Progenitor cell of endocrine pancreas (in vitro differentiated cells): ENCODE measurements around the gene NAV2. TPM values are rescaled to one million over a fixed set of nuclear protein-coding genes. Genes with fewer than 3 reads are reported as not detected.

ENCODE experiments used
- DNase-seq: peaks from one replicate; pipeline ENCODE4 v3.0.0; 2021; ENCODE audit warnings: low spot score; ENCODE audit not compliant: unreplicated experiment
- H3K27ac Mint-ChIP-seq: 2 replicates; pipeline ENCODE4 v1.8.0; 2021; ENCODE audit warnings: mild to moderate bottlenecking, moderate library complexity, mixed read lengths
- H3K27me3 Mint-ChIP-seq: 2 replicates; pipeline ENCODE4 v1.8.0; 2021; ENCODE audit warnings: mixed read lengths
- H3K36me3 Mint-ChIP-seq: 2 replicates; pipeline ENCODE4 v1.8.0; 2022; ENCODE audit warnings: mixed read lengths; ENCODE audit not compliant: insufficient read depth
- H3K4me1 Mint-ChIP-seq: 2 replicates; pipeline ENCODE4 v1.8.0; 2021; ENCODE audit warnings: low read depth, mixed read lengths
- H3K4me3 Mint-ChIP-seq: 2 replicates; pipeline ENCODE4 v1.8.0; 2021; ENCODE audit warnings: low read depth, mild to moderate bottlenecking, moderate library complexity, mixed read lengths
- H3K9me3 Mint-ChIP-seq: 2 replicates; pipeline ENCODE4 v1.8.0; 2021; ENCODE audit warnings: low read depth, mixed read lengths
- total RNA-seq: library from RNA; stranded (reverse); gene quantifications from 2 replicates; pipeline ENCODE4 v1.2.1, GENCODE V29; 2021
- TF ChIP-seq, protein P1 (sequence below): fragments of 200-600 bp; sonication (generic); IDR thresholded peaks from one replicate; pipeline ENCODE4 v1.5.0; 2021; ENCODE audit warnings: antibody characterized with exemption, mild to moderate bottlenecking; ENCODE audit not compliant: unreplicated experiment

The NAV2 gene
- total RNA-seq, 1 donor from 2014 or later = 88.3 TPM

GRCh38 chr11:19853920-19854319 lies 141.3 kb downstream of the NAV2 start:
- Mint-ChIP-seq H3K9me3 (peaks cover 11% of the 10 kb centered on the region), H3K27ac (peak overlapping the region; percentile 68), H3K27me3 (no peaks in the 10 kb centered on the region), H3K4me1 (peaks cover 28% of the 10 kb centered on the region), H3K4me3 (no peak overlapping the region), H3K36me3 (peaks cover 10% of the 10 kb centered on the region)
- no peak for DNase-seq
- TF ChIP-seq, protein P1, sequence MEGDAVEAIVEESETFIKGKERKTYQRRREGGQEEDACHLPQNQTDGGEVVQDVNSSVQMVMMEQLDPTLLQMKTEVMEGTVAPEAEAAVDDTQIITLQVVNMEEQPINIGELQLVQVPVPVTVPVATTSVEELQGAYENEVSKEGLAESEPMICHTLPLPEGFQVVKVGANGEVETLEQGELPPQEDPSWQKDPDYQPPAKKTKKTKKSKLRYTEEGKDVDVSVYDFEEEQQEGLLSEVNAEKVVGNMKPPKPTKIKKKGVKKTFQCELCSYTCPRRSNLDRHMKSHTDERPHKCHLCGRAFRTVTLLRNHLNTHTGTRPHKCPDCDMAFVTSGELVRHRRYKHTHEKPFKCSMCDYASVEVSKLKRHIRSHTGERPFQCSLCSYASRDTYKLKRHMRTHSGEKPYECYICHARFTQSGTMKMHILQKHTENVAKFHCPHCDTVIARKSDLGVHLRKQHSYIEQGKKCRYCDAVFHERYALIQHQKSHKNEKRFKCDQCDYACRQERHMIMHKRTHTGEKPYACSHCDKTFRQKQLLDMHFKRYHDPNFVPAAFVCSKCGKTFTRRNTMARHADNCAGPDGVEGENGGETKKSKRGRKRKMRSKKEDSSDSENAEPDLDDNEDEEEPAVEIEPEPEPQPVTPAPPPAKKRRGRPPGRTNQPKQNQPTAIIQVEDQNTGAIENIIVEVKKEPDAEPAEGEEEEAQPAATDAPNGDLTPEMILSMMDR = no peak

DNA sequence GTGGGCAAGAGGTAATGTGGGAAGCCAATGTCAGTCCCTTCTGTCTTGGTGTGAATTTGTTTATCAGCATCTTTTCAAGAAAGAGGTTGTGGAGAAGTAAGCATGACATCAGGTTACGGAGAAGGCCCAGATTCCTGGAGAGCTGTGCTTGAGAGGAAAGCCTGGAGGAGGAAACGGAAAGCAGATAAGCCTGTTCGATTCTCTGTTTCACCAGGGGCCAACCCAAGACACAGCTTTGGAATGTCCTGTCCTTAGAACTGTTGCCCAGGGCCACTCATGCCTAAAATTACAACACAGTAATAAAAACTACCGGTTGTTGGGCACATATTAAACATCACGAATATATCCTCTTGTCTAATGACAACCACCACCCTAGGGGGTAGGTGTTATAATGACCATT lies 148.5 kb downstream of the NAV2 start:
- Mint-ChIP-seq H3K27ac (no peak overlapping the region), H3K36me3 (peaks cover 9% of the 10 kb centered on the region), H3K27me3 (no peaks in the 10 kb centered on the region), H3K4me3 (no peak overlapping the region), H3K9me3 (peaks cover 7% of the 10 kb centered on the region), H3K4me1 (peaks cover 16% of the 10 kb centered on the region)
- DNase-seq = no peak
- TF ChIP-seq, protein P1 = no peak

- Mint-ChIP-seq H3K9me3 (peaks cover 7% of the 10 kb centered on the region), H3K4me3 (no peak overlapping the region), H3K36me3 (peaks cover 9% of the 10 kb centered on the region), H3K4me1 (peaks cover 16% of the 10 kb centered on the region), H3K27me3 (no peaks in the 10 kb centered on the region), H3K27ac (no peak overlapping the region)
- DNase-seq = no peak
- TF ChIP-seq, protein P1 = no peak
These were observed 149.5 kb downstream of the NAV2 start for GRCh38 chr11:19862091-19862490.

- no peaks in the 10 kb centered on the region for H3K27me3 Mint-ChIP-seq
- H3K4me1 Mint-ChIP-seq = peaks cover 13% of the 10 kb centered on the region
- H3K9me3 Mint-ChIP-seq = no peaks in the 10 kb centered on the region
- H3K4me3 Mint-ChIP-seq = no peak overlapping the region
- peaks cover 4% of the 10 kb centered on the region for H3K36me3 Mint-ChIP-seq
- H3K27ac Mint-ChIP-seq = peak overlapping the region; percentile 58
- TF ChIP-seq, protein P1 = no peak
- DNase-seq = no peak
These were observed 151.8 kb downstream of the NAV2 start for GRCh38 chr11:19864141-19865140.

DNA sequence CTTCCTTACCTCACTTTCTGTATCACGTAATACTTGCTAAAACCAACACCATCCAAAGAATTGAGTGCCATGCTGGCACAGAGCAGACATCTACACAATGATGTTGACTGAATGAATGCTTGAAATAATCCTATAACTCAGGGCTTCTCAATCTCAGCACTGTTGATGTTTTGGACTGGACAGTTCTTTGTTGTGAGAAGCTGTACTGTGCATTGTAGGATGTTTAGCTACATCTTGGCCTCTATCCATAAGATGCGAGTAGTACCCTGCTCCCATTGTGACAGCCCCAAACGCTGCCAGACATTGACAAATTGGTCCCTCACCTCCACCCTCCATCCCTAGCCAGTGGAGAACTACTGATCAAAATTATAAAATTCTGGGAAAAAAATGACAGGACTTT lies 153.4 kb downstream of the NAV2 start:
- H3K27me3 Mint-ChIP-seq = no peaks in the 10 kb centered on the region
- TF ChIP-seq, protein P1 = no peak
- H3K27ac Mint-ChIP-seq = no peak overlapping the region
- no peak overlapping the region for H3K4me3 Mint-ChIP-seq
- peaks cover 13% of the 10 kb centered on the region for H3K4me1 Mint-ChIP-seq
- peaks cover 2% of the 10 kb centered on the region for H3K36me3 Mint-ChIP-seq
- no peaks in the 10 kb centered on the region for H3K9me3 Mint-ChIP-seq
- DNase-seq = no peak
